NCI-H446 treated with DMSO at 0.1 percent for 48 hours (cell line): ENCODE data around the gene REG4.
A peak's percentile ranks its signal among the peaks of the same experiment; 100 is the strongest.
"Not testable (repeated sequence)": the region's sequence is repeated elsewhere in the genome, so short reads cannot be mapped to it uniquely, and the experiment has no call there.

Source experiments
- DNase-seq: peaks from one replicate; lab custom pipeline; 2025; lab: John Stamatoyannopoulos, UW

REG4 gene

DNA sequence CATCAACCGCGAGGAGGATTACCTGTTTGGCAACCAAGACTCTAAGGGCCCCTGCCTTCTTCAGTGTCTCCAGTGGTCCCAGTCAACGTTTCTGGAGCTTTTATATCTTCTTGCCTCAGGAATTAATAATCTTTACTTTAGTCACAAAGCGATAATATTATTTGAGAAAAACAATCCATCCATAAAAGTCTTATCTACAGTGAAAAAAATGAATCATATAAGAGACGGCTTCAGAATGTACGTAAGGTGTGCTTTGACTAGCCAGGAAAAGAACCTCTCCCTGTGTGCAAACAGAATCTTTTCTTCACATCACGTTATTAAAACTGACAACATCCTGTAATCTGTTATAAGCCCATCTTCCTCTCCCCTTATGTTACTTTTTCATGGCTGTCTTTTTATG is at the start of gene REG4:
REG4 (minus strand) TSS at position 74 of the 400 bp plus-strand sequence. CDS start 2,691 bp downstream, outside the sequence.
- no peak for DNase-seq

DNA sequence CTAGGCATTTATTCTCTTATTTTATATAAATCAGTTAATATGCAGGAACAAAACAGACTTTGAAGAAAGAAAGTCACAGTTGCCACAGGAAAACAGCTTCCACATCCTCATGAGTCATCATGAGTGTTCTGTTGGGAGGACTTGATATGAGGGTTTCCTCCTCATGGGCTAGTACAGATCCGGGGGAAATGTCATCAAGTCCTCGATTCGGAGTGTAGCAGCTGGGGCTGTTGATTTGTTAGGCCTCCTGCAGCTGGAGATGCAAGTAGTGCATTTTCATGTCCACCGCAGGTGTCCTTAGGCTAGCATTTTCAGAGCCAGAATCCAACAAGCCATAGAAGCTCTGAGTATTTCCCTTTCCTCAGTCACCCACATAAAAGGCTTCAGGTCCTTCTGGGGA is 48.4 kb upstream of the REG4 start:
- no peak for DNase-seq

DNA sequence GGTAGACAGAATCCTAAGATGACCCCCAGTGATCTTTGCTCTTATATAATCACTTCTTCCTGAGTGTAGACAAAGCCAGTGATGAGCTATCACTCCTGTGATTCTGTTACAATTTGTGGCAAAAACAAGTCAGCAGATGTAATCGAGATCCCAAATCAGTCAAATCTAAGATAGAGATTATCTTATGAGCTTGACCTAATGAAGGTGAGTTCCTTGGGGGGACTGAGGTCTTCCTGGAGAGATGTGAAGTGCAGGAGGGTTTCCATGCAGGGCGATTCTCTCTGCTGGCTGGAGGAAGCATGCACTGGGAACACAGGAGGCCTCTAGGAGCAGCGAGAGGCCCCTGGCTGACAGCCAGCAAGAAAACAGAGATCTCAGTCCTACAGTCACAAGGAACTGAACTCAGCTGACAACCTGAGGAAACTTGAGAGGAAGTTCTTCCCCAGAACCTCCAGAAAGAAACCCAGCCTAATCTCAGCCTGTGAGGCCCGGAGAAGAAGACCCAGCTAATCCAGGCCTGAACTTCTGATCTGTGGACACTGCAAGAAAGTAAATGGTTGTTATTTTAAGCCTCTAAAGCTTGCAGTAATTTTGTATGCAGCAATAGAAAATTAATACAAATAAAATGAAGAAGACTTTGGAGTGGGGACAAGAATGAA is 47.4 kb upstream of the REG4 start:
- not testable (repeated sequence) for DNase-seq

DNA sequence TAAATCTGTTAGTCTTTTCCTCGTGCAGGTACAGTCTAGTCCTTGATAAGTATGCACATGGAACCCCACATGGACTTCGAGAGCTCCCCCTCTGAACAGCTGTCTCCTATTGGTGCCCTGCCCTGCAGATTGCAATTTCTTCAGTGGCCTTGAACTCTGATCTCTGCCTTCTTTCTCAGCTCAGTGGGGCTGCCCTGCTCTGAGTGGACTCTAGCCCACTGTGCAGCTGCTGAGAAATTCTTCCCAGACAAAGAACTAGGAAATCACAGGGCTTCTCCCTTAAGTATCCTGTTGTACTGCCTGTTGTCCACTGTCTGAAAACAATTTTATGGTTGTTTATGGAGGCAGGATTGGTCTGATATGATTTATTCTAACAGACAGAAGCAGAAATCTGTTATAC is 46.9 kb upstream of the REG4 start:
- DNase-seq = no peak

DNA sequence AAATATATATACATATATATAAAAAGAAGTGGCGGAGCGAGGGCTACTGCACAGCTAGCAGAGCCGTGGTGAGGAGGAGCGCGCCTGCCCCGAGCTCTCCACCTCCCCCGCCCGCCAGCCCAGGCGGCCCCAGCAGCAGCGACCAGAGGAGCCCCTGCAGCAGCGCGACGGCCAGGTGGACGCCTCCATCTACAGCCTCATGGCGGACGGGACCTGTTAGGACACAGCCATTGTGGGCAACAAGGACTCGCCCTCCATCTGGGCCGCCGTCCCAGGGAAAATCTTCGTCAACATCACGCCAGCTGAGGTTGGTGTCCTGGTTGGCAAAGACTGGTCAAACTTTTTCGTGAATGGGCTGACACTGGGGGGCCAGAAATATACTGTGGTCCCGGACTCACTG is 41.9 kb upstream of the REG4 start:
- no peak for DNase-seq

DNA sequence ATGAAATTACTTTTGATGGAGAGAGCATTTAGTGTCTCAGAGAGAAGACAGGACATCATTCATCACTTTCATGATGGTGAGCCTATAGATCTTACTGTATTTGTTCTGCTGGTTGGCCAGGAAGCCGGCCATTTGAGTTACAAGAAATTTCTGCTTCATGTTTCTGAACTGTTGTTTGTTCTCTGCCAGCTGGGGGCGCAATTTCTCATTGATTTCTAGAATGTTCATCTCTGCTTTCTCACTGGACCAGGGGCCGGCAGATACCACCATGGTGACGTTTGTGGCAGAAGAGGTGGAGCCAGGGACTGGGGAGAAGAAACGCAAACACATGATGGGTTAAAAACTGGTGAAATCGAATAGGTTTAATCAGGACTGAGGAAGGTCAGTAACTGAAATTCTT is 32.9 kb upstream of the REG4 start:
- DNase-seq = not testable (repeated sequence)

DNA sequence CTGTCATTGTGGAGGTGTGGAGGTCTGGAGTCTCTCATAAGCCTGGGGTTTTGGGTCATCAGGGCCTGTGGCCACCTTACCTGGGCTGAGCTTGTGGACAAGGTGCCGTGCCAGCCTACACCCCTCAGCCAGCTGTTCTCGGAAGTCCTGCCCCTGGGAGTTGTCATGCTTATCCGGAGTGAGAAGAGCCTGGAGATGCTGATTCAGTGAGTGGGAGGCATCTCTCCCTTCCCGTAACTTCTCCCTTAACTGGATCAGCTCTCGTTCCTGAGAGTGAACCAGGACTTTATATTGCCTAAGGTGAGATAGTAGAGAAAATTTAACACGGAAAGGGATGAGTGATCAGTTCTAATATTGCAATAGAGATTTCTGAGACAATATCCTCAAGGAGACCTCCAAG is 30.0 kb upstream of the REG4 start:
- no peak for DNase-seq

DNA sequence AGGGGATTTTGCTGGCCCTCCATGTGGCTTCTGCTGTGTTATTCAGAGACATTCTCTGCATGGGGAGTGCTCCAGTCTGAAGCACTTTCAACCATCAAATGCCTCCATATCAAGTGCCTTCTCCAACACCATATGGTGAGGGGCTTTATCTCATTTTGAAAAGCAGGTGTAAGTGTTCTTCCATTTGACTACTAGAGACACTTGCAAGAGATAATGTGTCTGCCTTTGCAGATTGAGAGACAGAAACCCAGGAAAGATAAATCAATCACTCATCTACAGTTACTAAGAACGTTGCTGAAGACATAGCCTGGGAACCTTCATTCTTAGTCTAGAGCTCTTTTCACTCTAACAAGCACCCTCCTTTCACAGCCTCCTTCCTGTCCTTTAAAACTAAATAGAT is 29.5 kb upstream of the REG4 start:
- no peak for DNase-seq

DNA sequence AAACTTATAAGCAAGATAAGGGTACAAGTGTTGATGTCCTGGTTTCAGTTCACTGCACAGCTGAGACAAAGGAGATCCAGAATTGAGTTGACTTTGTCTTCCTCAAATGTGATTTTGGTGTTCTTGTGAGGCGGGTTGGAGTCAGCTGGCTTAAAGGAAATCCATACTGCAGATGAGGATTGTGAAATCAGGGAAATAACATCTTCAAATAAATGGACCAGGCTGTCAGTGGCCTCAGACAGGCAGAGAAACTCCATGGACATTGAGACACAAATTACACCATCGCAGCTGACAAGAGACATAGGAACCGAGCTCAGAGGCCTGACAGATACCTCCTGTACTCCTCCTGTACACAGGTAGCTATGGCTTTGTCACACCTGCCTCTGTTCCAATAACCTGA is 27.0 kb upstream of the REG4 start:
- no peak for DNase-seq

DNA sequence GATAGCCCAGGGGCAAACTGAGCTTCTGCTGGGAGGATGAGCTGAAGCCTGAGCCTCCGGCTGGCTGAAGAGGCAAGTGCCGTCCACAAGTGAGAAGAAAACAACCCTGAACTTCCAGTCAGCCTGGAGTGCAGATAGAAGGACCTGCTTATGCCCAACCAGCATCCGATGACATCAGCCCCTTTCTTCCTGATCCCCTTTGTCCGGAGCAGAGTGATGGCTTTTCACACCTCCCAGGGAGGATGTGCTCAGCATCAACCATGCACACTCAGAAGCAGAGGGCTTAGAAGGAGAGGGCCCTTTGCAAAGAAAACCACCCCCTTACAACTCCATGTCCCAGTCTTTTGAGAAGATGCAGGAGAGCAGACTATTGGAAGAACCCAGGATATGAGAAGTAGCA is 23.7 kb upstream of the REG4 start:
- no peak for DNase-seq

DNA sequence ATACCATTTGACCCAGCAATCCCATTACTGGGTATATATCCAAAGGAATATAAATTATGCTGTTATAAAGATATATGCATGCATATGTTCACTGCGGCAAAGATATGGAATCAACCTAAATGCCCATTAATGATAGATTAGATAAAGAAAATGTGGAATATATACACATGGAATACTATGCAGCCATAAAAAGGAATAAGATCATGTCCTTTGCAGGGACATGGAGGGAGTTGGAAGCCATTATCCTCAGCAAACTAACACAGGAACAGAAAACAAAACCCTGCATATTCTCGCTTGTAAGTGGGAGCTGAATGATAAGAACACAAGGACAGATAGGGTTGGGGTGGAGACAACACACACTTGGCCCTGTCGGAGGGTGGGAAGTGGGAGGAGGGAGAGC is 19.8 kb upstream of the REG4 start:
- DNase-seq = no peak

DNA sequence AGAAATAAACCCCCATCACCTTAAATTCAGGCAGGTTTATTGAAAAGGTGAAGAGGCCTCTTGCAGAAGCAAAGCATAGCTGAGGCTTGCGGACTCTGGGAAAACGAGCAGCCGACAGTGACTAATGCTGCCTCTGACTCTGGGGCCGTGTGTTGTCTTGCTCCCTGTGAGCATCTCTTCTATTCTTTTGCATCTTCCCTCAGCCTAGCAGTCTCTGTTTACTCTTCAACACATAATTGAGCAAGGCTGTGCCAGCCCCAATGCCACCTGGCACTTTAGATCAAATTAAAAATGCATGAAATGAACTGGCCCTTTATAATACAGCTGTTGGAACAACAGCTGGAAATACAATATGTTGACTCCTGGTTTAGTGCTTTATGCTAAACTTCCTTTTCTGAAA is 18.4 kb upstream of the REG4 start:
- no peak for DNase-seq

DNA sequence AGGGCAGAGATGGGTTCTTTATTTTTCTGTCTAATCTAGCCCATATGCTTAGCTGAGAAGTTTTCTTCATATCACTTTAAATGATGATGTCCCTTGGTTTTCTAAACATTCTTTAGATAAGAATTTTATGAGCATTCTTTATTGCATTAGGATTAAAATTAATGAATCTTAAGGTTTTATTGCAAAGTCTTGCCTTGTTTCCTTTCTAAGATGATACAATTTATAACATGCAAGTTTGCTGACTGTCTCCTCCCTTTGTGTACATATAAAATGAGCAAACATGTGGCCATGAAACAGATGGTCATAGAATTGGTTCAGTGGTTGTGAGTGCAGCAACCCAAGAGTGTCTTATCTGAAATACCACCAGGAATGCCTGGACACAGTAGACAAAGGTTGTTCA is 17.7 kb upstream of the REG4 start:
- DNase-seq = not testable (repeated sequence)

DNA sequence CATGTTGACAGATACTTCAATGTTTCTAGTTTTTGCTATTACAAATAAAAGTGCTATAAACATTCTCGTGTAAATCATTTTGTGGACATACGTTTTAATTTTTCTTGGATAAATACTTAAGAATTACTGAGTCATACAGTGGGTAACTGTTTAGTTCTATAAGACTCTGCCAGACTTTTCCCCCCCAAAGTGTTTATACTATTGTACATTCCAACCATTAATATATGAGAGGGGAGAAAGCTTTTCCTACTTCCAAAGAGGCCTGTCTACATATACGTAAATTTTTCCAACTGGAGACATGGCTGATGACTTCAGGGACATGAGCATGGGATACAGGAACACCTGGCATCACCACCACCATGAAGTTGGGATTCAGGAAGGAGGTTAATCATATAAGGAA is 17.0 kb upstream of the REG4 start:
- no peak for DNase-seq

DNA sequence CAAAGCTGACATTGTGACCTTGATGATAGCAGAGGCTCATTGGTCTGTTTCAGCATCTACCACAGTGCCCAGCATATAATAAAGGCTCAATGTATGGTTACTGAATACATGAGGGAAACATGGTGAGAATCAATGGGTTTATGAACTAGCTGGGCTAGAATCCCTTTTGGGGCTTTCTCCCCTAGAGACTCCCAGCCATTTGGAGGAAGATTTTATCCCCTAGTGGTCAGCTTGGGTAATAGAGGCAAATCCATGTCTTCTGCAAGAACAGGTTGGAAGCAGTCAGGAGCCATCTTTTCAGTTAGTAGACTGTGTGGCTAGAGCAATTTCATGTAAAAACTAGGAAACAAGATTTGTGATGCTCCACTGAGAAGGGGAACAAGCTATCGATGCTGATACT is 15.8 kb upstream of the REG4 start:
- DNase-seq = no peak

DNA sequence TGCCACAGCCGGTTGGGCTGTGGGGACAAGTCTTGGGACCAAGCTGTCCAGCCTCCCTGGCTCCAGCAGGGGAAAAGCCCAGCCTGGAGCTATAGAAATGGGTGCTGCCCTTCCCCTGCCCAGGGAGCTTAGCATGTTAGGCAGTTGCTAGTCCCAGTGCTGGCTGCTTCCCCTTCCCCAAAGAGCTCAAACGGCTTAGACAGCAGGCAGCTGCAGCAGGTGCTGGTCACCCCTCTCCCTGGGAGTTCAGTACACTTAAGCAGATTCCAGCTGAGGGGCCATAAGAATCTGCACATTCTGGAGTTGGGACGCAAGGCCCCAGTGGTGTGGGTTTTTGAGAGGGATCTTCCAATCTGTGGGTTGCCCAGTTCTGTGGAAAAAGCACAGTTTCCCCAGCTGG is 11.1 kb upstream of the REG4 start:
- DNase-seq = no peak

DNA sequence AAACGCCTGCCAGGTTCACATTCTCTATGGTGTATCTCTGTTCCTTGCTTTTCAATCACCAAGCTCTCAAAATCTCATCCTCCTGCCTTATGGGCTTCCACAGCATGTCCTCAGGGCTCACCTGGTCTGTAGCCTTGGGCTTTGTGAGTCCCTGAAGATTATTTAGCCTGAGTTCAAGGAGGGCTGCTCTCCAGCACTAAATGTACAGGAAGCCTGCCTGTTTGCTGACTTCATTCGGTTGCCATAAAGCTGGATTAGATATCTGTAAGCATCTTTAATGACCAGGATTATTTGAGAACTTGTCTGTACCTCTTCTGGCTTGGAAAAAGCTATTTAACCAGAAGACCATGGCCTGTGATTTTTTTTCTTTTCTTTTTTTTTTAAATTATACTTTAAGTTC is 6.9 kb upstream of the REG4 start:
- no peak for DNase-seq

DNA sequence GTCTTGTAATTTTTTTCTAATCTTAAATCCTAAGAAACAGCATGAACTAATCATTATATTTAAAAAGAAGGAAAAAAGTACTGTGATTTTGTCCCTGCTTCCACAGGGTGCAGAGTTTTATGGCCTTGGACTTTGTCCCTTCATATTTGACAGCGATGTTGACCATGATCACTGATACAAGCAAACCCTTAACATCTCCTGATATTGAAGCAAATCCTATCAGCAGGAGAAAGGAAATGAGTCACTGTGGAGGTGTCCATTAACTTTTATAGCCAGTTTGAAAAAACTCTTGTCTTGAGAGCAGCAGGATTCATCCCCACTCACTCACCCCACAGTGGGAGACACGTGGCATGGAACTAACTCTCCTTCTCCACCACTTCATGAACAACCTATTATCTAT is 5.1 kb upstream of the REG4 start:
- no peak for DNase-seq

DNA sequence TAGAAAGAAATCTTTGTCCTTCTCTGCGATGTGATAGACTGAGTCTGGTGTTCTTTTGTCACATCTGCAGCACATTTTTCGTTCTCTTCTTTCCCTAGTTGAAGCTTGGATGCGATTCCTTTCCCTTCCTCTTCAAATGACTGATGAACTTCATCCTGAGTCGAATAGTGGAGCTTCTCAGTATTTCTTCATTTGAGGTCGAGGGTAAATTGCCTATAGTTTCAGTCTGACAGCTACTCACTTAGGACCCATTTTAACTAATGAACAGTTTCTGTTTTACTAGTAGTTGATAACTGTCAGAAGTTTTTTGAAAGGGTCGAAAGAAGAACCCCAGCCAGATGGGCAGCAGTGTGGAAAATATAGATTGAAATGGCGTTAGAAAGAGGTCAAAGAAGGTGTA is 4.7 kb upstream of the REG4 start:
- DNase-seq = no peak

DNA sequence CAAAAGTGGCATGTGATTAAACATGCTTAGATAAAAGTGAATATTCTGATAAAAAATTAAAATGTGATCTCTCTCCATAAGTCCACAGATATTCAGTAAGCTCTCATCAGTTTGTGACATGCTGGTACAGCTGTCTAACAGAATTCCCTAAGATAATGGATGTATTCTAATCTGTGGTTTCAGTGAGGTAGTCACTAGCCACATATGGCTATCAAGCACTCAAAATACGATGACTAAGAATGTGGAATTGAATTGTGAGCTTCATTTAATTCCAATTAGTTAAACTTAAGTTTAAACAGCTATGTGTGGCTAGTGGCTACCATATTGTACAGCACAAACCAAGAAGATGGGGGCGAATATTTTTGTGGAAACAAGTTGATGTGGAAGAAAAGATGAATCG is 4.1 kb upstream of the REG4 start:
- DNase-seq = no peak

DNA sequence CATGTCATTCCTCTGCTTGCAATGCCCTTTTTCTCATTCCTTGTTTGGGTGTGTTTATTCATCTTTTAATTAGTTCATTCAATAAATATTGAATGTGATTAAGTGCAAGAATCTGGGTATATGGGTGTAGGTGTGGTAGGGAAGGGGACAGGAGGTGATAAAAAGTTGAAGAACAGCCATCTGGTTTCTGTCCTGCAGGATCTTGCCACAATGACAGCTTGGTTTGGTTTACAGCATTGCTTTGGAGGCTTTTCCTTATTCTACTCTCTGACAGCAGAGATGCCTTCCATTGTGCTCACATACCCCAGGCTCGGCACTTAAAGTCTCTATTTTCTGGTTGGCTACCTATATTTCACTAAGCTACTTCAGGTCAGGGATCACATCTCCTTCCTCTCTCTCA is 3.0 kb upstream of the REG4 start:
- DNase-seq = no peak

DNA sequence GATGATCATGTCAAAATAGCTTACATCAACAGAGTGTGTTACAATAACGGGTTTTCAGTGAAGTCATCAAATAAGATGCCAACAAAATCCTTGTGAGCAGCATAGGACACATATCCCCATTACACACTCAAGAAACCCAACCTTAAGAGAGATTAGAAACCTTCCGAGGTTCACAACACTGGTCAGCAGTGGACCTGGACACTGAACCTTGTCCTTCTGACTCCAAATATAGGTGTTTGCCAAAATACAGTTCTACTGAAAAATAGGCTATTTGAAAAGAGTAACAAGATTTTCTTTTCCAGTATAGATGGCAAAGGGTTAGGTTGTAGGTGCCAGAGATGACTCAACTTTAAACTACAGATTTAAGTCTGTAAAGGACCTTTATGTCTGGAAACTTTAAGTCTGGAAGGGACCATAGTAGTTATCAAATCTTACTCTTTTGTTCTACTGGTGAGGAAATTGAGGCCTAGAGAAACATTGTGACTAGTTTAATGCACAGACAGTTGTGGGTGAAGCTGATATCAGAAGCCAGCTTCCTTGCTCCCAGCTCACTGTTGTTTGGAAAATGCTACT is 811 bp upstream of the REG4 start:
- DNase-seq = no peak

DNA sequence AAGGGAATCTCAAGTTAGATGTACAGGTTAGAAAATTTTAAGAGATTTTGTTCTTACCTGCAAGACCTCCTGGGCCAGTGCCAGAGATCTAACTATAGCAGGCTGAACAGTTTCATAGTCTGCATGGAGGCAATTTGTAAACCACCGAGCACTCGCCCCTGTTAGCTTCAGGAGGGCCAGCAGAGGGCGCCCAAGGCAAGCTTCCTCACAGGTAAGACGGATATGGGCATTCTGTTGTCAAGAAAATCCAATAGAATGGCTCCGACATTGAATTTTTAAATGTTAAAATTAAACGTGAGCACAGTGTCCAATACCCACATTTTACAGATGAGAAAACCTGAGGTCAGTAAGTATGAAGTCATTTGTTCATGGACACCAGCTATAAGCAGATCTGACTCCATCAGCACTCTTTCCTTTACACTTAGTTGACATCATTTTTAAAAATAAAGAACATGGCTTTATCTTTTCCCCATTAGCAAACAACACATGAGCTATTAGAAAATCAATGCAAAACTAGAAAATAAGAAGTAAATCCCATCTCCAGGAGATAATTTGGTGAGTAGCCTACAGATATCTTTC is 2.2 kb downstream of the REG4 start:
- peak; percentile 12 for DNase-seq

DNA sequence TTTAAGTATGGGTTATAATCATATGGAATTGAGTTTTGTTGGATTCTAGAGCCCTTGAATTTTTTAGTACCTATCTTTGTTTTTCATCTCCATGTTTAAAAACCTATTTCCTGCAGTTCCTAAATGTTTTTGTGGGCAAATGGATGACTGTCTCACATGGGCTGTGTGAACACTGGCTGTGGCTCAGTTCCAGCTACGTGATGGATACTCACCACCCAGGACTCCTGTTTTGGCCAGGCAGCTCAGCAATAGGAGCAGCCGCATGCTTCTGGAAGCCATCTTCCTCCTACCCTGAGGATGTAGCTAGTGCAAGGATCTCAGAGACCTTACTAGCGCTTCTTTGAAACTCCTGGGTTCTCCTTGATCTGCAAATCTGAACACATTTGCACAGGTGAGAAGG is 2.8 kb downstream of the REG4 start:
- DNase-seq = no peak
